Measurements from ENCODE around the gene CEBPG.

CEBPG gene

DNA sequence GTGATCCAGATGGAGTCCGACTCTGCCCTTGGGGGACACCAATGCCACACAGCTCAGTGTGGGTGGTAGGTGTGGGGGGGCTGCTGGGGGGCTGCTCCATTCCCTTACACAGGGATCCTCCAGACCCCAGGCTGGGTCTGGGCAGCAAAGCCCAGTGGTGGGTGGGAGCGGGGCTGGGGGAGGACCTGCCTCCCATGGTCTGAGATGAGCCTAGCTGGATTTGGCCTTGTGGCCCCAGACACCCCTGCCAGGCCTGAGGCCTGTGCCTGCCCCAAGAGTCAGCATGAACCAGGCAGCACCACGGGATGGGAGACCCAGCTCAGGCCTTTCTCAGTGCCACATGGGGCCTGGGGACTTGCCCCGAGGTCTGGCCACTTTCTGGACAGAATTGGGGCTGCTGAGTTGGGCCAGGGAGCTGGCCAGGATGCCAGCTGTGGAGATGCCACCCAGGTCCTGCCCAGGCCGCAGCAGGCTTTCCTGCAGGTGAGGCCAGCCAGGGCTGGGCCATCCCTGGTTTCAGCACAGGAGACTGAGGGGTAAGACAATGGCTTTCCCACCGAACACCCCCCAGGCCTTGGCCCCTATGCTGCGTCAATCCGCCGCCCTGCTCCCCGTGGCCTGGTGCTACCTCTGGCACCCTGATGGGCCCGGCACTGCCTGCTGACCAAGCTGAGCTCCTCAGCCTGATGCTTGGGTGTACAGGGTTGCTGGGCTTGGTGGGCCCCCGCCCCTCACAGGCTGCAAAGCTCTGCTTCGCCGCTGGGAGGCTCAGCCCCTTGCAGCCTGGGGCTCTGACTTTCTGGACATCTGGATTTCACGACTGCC lies 24.2 kb downstream of the CEBPG start:
- DNase-seq, result no peak

DNA sequence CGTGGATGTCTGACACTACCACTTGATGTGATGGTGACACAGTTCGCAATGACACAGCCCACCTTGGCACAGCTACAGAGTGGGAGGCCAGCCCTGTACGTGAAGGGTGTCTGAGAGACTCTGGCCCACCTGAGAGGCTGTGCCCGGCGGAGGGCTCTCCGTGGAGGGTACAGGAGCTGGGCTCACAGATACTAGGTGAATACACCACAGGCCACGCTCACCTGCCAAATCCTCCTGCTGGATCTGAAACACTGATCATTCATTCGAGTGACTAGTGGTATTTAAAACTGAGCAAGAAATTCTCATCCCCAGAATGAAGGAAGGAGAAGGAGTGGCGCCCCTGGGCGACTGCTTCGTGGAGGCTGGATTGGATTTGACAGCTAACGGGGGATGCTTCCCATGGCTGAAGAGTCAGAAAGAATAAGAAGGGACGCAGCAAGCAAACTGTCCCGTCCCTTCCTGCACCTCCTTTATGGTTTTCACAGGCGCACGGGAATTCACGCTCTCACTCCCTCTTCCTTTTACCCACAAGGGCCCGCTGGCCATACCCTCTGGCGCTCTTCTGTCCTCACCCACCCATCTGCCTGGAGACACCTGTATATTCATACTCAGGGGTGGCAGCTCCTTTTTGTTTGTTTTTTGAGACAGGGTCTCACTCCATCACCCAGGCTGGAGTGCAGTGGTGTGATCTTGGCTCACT lies 25.0 kb downstream of the CEBPG start:
- no peak for DNase-seq

DNA sequence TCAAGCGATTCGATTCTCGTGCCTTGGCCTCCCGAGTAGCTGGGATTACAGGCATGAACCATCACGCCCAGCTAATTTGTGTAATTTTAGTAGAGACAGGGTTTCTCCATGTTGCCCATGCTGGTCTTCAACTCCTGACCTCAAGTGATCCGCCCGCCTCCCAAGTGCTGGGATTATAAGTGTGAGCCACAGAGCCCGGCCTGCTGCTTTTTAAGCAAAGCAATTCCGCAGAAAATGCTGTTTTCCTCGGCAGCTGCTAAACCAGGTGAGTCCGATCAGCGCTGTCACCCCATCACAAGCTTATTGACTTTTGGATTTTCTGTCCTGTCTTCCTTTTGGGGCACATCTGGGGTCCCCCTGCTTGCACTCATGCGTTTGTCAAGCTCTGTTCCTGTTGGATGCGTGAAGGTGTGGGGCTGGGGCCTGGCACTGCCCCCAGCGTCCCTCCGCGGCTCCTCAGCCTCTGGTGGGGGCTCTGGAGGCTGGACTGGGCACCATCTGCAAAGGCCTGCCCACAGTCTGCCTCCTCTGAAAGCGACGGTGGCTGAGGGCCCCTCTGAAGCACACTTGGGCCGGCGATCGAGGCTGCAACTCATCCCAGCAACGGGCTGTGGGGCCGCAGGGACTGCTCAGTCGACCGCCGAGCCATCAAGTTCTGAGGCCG lies 25.7 kb downstream of the CEBPG start:
- DNase-seq, result no peak

DNA sequence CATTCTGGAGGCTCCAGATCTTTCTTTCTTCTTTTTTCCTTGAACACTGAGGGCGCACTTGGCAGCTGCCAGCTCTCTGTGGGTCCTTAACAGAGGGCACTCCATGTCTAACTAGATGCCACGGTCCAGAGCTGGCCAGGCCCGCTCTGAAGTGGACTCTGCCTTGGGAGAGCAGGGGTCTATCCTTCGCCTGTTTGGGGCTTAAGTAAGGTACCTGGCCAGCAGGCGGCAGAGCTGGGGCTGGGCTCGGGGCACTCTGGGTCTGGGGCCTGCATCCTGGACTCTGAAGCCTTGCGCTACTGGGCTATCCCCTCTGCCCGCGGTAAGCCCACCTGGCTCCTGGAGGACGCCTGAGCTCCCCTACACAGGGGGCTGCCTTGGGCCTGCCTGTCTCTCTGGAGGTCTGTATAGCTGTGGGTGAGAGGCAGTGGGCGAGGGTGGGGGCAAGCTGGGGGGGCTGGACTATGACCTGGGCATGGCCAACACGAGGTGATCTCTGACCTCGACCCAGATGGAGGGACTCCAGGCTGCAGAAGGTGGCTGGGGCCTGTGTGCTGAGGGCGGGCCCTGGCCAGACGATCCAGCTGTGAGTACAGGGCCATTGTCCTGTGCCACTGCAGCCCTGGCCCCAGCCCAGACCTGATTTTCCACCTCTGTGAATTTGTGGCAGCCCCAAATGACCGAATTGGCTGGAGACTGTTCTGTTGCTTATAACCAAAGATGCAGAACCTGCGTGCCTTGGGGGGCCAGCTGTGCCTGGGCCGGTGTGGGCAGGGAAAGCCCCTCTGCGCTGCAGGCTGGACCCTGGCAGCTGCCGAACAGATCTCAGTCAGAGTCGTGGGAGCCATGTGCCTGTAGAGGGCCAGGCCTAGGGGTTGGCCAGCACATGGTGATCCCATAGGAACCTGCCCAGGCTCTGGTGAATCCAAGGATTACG lies 26.5 kb downstream of the CEBPG start:
- no peak for DNase-seq

DNA sequence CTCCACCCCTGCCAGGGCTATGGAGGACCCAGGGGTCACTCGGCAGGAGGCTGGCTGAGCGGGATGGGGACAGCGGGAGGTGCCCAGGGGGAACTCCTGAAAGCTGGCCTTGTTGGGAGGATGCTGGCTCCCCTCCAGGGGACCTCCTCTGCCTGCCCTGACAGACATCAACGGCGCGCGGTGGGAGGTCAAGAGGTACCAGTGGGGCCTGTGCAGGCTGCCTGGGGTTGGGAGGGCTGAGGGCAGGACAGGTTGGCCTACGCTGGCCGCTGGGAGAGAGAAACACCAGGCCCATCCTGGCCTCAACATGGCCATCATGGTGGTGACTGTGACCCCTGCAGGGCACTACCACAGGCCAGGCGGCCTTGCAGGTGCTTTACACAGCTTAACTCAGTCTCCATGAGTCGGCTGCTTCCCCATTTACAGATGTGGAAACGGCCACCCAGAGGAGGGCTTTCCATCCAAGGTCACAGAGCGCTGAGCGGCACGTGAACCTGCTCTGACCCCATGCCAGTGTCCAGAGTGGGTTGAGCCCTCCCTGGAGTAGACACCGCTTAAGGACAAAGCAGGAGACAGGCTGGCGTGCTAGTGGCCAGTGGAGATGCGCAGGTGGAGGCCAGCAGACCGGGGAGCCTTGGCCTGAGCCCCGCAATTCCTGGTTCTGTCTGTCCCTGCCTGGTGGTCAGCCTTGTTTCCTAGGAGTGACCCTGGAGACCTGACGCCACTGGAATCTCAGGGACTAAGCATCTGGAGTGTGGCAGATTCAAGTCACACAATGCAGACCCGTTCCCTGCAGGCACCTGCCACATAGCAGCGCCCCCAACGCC lies 27.6 kb downstream of the CEBPG start:
- no peak for DNase-seq

DNA sequence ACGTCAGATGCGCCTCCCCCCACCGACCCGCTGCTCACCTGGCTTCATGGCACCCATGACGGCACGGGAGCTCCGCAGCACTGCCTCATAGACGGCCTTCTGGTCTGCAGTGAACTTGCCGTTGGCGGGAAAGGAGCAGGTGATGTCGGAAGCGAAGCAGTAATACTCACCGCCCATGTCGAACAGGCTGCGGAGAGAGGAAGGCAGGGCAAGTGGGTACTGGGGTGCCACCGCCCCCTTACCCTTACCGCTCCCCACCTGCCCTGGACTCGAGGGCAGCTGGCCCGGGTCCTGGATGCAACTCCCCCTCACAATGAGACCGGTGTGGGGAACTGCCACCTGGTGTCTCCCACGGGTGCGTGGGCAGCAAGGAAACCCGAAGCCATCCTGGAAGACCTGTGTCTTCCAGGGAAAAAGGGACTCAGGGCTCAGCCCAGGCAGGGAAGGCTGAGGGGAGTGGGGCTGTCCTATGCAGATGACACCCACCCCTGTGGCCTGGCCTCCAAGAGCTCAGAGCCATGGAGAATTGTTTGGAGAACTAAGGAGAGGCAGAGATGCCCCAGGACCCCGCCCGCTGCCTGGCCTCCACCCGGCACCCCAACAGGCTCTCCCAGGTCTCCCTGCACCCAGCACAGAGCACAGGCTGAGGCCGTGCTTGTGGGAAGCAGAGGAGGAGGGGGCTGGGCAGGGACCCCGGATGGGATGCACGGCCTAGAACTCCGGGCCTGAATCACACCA lies 28.3 kb downstream of the CEBPG start:
- DNase-seq, result no peak

DNA sequence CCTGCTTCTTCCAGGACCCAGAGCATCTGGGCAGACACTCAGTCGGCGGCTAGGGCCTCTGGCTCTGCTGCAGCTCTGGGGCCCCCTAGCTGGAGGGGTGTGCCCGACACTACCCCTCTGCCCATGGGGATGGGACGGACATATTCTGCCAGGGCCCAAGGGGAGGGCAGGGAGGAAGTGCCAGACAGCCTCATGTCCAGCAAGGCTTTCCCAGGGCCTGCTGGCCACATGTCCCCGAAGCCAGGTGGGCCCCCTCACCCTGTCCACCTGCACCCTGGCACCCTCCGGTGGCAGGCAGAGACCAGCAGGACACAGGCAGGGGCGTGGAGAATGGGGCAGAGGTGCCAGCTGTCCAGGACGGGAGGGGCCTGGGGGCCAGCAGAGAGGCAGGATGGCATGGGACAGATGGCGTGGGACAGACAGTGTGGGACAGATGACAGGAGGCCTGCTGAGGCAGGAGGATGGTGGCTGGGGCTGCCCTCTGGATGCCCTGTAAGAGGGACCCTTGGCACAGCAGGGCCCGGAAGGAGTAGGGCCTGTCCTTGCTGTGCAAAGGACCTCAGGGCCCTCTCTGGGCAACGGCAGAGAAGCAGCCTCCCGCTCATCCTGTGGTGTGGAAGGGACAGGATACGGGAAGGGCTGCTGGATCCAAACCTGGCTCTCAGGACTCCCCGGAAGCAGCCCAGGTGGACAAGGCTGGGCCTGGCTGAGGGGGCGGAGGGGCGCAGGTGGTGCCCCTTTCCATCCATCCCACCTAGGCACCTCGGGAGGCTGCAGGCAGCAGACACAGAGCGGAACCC lies 29.1 kb downstream of the CEBPG start:
- no peak for DNase-seq

DNA sequence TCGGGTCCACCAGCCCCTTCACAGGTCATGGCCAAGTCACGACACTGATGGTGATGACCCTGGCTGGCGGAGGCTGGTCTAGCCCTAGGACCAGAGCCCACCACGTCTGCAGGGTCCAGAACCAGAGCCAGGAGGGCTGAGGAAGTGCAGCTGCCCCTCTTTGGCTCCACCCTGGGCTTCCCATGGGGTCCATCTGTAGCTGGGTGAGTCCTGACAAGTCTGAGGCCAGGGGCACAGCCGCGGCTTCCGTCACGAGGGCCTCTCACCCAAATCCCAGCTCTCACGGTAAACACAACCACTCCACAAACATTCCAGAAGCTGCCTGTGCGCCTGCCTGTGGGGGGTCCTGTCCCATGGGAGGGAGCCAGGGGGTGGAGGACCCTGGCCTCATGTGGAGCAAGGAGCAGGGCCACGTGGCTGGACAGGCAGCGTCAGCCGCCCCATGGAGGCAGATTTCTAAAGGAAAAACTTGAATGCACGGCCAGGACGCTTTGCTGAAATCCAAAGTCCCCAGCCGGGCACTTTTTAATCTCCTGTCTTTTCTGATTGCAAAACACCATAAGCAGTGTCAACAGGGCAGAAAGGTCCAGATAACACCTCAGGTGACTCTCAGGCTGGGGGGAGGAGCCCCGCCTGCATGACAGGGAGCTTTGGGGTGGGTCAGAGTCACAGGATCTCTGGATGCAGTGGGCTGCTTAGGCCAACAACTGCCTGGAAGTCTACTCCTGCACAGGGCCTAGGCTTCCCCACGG lies 29.9 kb downstream of the CEBPG start:
- DNase-seq, result no peak

DNA sequence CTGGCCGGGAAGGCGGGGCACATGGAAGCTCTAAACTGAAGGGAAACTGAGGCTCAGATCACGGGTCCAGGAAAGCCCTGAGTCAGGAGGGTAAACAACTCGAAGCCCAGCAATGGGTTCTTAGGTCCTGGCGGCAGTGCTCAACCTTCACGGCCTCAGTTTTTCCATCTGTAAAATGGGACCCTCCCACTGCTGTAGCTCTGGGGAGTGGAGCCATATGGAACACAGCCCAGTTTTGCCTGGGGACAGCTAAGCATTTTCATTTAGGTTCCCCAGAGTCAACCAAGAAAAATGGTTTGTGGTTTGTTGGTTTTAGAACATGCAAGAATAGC lies 30.4 kb downstream of the CEBPG start:
- no peak for DNase-seq

DNA sequence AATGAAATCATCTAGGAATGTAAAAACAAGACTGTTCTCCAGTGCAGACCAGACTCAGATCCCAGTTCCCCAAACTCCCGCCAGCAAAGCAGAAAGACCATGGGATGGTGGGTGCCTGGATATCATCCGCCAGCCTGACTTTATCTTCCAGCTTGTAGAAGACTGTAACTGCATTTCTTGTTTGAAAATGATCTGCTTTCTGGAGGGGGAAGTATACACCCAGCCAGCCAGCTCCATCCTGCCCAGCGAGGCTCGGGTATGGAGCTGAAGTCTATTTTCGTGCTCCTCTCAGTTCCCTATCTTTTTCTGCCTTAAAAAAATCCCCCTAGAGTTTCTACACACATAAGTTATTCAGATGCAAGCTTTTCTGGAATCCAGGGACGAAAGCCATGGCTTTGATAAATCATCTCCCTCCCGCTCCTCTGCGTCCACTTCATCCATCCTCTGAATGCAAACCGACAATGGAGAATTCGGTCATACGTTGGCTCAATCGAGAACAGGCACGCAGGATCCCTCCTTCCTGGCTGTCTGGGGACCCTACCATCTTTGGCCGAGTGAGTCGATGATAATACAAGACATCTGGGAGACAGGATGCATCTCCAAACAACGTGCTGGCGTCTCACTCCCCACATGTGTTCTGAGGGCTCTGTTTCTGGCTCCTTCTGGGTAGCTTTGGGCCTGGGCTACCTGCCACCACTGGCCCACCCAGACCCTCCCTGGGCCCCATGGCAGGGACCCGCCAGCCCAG lies 31.2 kb downstream of the CEBPG start:
- DNase-seq, result no peak

DNA sequence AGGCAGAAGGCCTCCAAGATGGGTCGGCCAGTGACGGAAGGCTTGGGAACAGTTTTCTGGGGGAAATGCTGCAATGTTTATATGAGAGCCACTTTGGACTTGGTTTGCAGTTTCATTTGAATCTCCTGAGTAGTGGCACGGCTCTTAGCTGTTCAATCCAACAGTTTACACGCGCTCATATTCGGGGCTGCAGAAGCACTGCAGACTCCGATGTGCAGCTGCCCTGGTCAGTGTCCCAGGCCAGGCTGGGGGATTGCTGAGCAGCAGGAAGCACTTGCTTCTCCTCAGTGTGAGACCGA lies 31.7 kb downstream of the CEBPG start:
- no peak for DNase-seq

DNA sequence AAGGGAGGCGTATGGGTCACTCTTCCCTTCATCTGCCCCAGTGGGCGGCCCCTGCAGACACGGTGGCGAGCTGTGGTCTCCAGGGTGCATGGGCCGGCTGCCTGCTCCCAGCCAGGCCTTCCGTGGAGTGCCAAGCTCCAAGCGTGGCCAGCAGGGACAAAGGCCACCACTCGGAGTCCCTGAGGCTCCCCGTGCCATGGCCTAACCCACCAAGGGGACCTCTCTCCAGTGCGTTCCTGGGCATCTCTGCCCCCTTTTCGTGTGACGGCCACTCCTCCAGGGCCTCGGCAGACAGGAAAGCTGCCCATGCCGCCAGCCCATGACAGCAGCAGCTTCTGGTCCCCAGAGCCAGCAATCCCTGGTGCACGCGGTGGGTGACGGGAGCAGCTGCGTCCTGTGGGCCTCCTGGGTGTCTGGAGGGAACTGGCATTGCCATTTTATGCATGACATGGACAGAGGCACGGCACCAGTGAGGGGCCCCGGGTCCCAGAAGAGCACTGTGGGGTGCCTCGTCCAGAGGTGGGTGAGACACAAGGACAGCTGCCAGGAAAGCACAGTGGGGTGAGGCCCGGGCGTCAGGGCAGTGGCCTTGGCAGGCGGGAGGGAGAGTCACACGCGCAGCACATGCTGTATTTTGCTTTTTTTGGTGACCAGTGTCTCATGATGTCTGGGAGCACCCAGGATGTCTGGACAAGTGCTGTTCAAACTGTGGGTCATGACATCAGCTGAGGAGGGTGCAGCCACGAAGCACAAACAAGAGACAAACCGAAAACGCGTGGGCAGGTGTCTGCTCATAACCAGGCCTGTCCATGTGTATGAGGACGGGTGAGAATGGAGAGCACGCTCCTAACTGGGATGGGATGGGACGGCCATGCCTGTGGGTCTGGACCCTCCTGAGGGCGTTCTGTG lies 32.3 kb downstream of the CEBPG start:
- DNase-seq, result no peak

DNA sequence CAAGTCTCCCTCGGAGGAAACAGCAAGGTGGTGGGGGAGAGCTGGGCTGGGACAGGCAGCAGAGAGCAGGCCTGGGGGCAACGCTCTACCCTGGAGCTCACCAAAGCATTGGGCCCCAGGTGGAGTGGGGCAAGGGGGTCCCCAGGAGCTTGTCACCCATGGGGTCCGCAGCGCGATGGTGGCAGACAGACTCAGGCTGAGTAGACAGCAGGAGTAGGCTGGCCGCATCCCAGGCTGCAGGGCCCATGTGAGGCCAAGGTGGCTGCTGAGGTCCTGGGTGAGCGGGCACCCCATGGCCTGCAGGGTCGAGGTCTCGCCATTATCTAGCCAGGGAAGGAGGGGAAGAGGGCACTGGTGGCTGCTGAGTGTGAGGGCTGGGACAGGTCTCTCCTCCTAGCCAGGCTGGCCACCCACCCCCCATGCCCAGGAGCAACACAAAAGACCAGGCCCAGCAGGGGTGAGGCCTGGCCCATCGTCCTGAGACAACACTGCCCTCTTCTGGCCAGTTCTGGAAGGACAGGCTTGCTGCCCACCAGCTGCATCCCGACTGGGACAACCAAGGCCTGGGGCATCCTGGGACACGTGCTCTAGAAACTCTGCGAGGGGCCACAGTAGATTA lies 33.1 kb downstream of the CEBPG start:
- DNase-seq, result peak; percentile 1

DNA sequence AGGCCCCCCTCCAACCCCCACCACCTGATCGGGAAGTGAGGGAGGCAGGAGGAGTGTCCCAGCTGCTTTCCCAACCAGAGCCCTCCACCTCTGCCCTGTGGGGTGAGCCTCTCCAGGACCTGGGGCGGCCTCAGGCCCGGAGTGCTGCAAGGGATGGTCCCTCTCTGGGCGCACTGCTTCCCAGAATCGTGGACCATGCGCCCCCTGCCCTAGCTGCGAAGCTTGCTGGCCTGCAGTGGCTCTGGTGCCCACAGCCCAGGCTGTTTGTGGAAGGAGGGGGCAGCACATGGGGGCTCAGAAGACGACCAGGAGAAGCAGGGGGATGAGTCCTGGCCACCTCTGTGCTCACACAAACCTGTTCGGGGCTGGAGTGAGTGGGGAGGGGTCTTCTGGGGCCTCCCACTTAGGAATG lies 33.6 kb downstream of the CEBPG start:
- no peak for DNase-seq

DNA sequence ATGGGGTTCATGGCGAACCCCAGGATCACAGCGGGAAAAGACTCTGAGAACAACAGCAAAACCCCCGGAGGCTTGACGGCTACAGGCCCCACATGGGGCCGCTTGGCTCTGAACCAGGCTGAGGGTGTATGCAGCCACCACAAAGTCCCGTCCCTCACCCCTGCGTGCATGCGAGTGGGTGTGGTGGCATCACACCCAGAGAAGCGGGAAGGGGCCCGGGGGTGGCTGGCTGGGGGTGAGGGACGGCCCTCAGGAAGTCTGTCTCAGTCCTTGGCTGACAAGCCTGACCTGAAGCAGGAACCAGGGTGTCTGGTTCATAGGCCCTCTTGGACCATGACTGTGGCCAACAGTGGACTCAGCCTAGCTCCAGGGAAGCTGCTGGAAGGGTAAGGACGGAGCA lies 34.2 kb downstream of the CEBPG start:
- no peak for DNase-seq

DNA sequence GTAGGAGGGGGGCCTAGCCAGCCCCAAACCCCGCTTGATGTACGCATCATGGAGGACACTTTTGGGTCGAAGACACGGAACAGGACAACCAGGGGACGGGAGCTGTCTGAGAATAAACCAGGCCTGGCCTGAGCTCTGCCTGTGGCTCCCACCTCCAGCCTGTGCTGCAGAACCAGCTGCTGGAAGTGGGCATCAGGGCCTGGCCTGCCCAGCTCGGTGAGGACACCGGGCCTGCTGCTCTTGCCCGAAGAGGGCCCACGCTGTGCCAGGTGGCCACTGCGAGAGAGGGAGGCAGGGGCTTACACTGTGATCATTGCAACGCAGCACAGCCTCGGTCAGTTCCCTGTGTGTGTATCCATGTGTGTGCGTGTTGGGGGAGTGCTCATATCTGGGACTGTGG lies 34.6 kb downstream of the CEBPG start:
- no peak for DNase-seq

Data from DMS 273 treated with DMSO at 0.1 percent for 48 hours (cell line).